DMS 273 treated with DMSO at 0.1 percent for 48 hours (cell line): ENCODE results near the gene NECTIN3.

Experiments used
- DNase-seq: peaks from one replicate; lab custom pipeline; 2025; lab: John Stamatoyannopoulos, UW

Gene NECTIN3

GRCh38 chr3:111071257-111072030, at the start of gene NECTIN3:
Gene NECTIN3 (plus strand): TSS chr3:111071816. CDS start chr3:111072018, 202 bp downstream.
- peak; percentile 92 for DNase-seq

GRCh38 chr3:111027868-111028267, 43.7 kb upstream of the NECTIN3 start:
- no peak for DNase-seq

GRCh38 chr3:111031538-111031937, 40.1 kb upstream of the NECTIN3 start:
- DNase-seq = no peak

GRCh38 chr3:111032677-111033076, 38.9 kb upstream of the NECTIN3 start:
- no peak for DNase-seq

- no peak for DNase-seq
Measured at GRCh38 chr3:111033470-111034050, 38.1 kb upstream of the NECTIN3 start.

GRCh38 chr3:111035316-111035715, 36.3 kb upstream of the NECTIN3 start:
- DNase-seq = no peak

- no peak for DNase-seq
Measured at GRCh38 chr3:111035902-111036301, 35.7 kb upstream of the NECTIN3 start.

- no peak for DNase-seq
Measured at GRCh38 chr3:111040959-111041358, 30.7 kb upstream of the NECTIN3 start.

GRCh38 chr3:111045564-111045963, 26.1 kb upstream of the NECTIN3 start:
- no peak for DNase-seq

GRCh38 chr3:111047042-111047441, 24.6 kb upstream of the NECTIN3 start:
- no peak for DNase-seq

GRCh38 chr3:111047812-111048435, 23.7 kb upstream of the NECTIN3 start:
- no peak for DNase-seq

- DNase-seq = no peak
Measured at GRCh38 chr3:111051354-111051753, 20.3 kb upstream of the NECTIN3 start.

- DNase-seq = no peak
Measured at GRCh38 chr3:111068574-111068973, 3.0 kb upstream of the NECTIN3 start.

- no peak for DNase-seq
Measured at GRCh38 chr3:111069974-111070771, 1.4 kb upstream of the NECTIN3 start.

- peak; percentile 63 for DNase-seq
Measured at GRCh38 chr3:111070772-111071256, 802 bp upstream of the NECTIN3 start.

GRCh38 chr3:111072031-111072921, 660 bp downstream of the NECTIN3 start:
- DNase-seq = peak; percentile 20

GRCh38 chr3:111073218-111073617, 1.6 kb downstream of the NECTIN3 start:
- no peak for DNase-seq

GRCh38 chr3:111076732-111077131, 5.1 kb downstream of the NECTIN3 start:
- DNase-seq = no peak

GRCh38 chr3:111077369-111077768, 5.8 kb downstream of the NECTIN3 start:
- DNase-seq = no peak

- DNase-seq = peak; percentile 11
Measured at GRCh38 chr3:111080413-111080812, 8.8 kb downstream of the NECTIN3 start.

GRCh38 chr3:111081008-111081545, 9.5 kb downstream of the NECTIN3 start:
- no peak for DNase-seq
